ENCODE measurements around the gene RPUSD1.
A peak's percentile ranks its signal among the peaks of the same experiment; 100 is the strongest.

RPUSD1 gene

DNA sequence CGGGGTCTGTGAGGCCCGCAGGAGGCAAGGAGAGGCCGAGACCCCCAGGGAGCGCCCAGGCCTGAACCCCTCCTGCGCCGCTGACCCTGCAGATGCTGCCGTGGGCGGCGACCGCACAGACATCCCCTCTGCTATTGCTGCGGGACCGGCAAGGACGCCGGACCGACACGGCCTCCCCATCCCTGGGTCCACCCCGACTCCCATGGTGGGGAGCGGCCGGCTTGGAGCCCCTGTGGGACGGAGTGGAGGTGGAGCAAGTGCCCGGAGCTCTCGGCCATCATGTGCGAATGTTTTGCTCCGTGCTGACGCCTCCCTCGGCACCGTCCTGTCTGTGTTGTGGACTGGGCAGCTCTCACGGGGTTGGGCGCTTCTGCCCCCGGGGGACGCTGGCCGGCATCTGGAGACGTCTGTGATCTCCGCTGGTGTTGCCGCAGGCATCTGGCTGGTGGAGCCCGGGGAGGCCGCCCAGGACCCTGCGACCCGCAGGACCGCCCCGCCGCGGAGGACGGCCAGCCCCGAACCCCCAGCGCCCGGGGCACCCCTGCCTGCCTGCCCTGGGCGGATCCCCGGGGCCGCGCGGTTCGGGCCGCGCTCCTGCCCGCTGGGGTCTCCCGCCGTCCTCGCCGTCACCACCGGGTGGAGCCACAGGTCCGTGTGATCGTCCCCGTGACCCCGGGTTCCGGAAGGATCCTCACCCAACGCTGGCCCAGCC is 25.2 kb upstream of the RPUSD1 start:
- no peaks in the 10 kb centered on the region for H4K20me1 ChIP-seq (ENCODE audit: low read depth, low read length)
- no peak overlapping the region for H2AFZ ChIP-seq (ENCODE audit: low read depth, low read length, severe bottlenecking)
- no peak overlapping the region for H3K27ac ChIP-seq (ENCODE audit: low read depth, low read length)
- TF ChIP-seq EZH2phosphoT487 (conservative IDR thresholded peaks at IDR 0.05; ENCODE audit: low read length) = no peak
- TF ChIP-seq, protein P1, sequence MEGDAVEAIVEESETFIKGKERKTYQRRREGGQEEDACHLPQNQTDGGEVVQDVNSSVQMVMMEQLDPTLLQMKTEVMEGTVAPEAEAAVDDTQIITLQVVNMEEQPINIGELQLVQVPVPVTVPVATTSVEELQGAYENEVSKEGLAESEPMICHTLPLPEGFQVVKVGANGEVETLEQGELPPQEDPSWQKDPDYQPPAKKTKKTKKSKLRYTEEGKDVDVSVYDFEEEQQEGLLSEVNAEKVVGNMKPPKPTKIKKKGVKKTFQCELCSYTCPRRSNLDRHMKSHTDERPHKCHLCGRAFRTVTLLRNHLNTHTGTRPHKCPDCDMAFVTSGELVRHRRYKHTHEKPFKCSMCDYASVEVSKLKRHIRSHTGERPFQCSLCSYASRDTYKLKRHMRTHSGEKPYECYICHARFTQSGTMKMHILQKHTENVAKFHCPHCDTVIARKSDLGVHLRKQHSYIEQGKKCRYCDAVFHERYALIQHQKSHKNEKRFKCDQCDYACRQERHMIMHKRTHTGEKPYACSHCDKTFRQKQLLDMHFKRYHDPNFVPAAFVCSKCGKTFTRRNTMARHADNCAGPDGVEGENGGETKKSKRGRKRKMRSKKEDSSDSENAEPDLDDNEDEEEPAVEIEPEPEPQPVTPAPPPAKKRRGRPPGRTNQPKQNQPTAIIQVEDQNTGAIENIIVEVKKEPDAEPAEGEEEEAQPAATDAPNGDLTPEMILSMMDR (IDR thresholded peaks at IDR 0.05; ENCODE audit: insufficient read depth, low read length, poor library complexity, severe bottlenecking) = peak; percentile 17
- H3K36me3 ChIP-seq (ENCODE audit: low read length) = no peaks in the 10 kb centered on the region
- H3F3A ChIP-seq (ENCODE audit: insufficient read depth) = no peaks in the 10 kb centered on the region
- H3K9ac ChIP-seq (ENCODE audit: low read length) = no peak overlapping the region
- no peak overlapping the region for H3K4me2 ChIP-seq (ENCODE audit: low read depth, low read length, poor library complexity, severe bottlenecking)
- no peaks in the 10 kb centered on the region for H3K79me2 ChIP-seq (ENCODE audit: insufficient read depth, low read length)
- no peak overlapping the region for H3K4me3 ChIP-seq (ENCODE audit: insufficient read depth, low read length, poor library complexity, severe bottlenecking)
- no peaks in the 10 kb centered on the region for H3K27me3 ChIP-seq (ENCODE audit: low read length)
- H3K9me3 ChIP-seq (ENCODE audit: insufficient read depth, low read length) = no peaks in the 10 kb centered on the region
- no peaks in the 10 kb centered on the region for H3K9me2 ChIP-seq (replicated peaks; ENCODE audit: insufficient read depth, low read length)

DNA sequence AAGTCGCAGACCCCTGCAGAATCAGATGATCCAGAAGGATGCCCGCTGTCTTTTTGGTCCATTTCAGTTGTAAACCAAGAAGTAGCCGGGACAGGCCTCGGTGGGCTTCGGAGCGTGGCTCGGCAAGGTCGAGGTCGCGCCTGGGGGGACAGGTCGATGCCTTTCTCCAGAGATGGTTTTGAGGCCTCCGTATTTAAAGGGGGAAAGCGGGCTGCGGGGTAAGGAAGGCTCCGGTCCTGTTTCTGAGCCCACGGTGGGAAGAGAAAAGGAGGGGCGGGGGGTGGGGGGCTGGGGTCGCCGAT is 19.9 kb upstream of the RPUSD1 start:
- H3K36me3 ChIP-seq (ENCODE audit: low read length) = no peaks in the 10 kb centered on the region
- H3K27ac ChIP-seq (ENCODE audit: low read depth, low read length) = no peak overlapping the region
- no peaks in the 10 kb centered on the region for H3K79me2 ChIP-seq (ENCODE audit: insufficient read depth, low read length)
- H2AFZ ChIP-seq (ENCODE audit: low read depth, low read length, severe bottlenecking) = no peak overlapping the region
- H3K9me2 ChIP-seq (replicated peaks; ENCODE audit: insufficient read depth, low read length) = no peaks in the 10 kb centered on the region
- H3K4me3 ChIP-seq (ENCODE audit: insufficient read depth, low read length, poor library complexity, severe bottlenecking) = no peak overlapping the region
- TF ChIP-seq EZH2phosphoT487 (conservative IDR thresholded peaks at IDR 0.05; ENCODE audit: low read length) = no peak
- TF ChIP-seq, protein P1 (IDR thresholded peaks at IDR 0.05; ENCODE audit: insufficient read depth, low read length, poor library complexity, severe bottlenecking) = no peak
- no peaks in the 10 kb centered on the region for H4K20me1 ChIP-seq (ENCODE audit: low read depth, low read length)
- no peaks in the 10 kb centered on the region for H3K9me3 ChIP-seq (ENCODE audit: insufficient read depth, low read length)
- H3F3A ChIP-seq (ENCODE audit: insufficient read depth) = no peaks in the 10 kb centered on the region
- H3K27me3 ChIP-seq (ENCODE audit: low read length) = no peaks in the 10 kb centered on the region
- no peak overlapping the region for H3K4me2 ChIP-seq (ENCODE audit: low read depth, low read length, poor library complexity, severe bottlenecking)
- H3K9ac ChIP-seq (ENCODE audit: low read length) = no peak overlapping the region

DNA sequence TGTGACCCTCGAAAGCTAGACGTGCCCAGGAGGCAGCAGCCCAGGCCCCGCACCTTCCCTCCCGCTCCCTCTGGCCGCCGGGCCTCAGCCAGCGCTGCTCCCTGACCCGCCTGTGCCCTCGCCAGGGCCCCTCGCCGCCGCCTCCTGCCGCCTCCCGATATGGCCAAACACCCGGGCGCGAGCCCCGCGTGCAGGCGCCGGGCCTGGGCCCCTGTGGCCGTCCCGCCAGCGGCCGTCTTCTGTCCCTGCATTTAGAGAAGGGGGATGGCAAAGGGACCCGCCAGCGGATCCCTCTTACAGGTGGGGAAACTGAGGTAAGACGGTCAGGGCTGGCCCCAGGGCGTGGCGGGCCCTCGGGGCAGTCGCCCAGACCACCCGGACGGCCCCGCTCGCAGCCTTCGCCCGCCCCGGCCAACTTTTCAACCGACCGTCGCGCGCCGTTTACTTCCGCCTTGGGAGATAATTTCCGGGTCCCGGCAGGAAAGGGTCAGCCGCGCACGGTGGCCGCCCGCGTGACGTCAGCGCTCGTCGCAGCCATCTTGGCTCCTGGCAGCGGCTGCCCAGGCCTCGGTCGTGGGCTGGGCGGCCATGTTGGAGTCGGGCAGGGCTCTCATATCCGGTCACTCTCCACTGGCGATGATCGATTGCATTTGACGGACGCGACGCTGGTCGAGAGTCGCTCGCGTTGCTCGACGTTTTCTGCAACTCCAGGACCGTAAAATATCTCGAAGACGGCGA is 19.3 kb upstream of the RPUSD1 start:
- H3K4me3 ChIP-seq (ENCODE audit: insufficient read depth, low read length, poor library complexity, severe bottlenecking) = no peak overlapping the region
- no peak overlapping the region for H3K9ac ChIP-seq (ENCODE audit: low read length)
- H3K4me2 ChIP-seq (ENCODE audit: low read depth, low read length, poor library complexity, severe bottlenecking) = no peak overlapping the region
- no peaks in the 10 kb centered on the region for H3K36me3 ChIP-seq (ENCODE audit: low read length)
- no peaks in the 10 kb centered on the region for H3K27me3 ChIP-seq (ENCODE audit: low read length)
- no peaks in the 10 kb centered on the region for H3K79me2 ChIP-seq (ENCODE audit: insufficient read depth, low read length)
- H3K9me3 ChIP-seq (ENCODE audit: insufficient read depth, low read length) = no peaks in the 10 kb centered on the region
- H3F3A ChIP-seq (ENCODE audit: insufficient read depth) = no peaks in the 10 kb centered on the region
- TF ChIP-seq, protein P1 (IDR thresholded peaks at IDR 0.05; ENCODE audit: insufficient read depth, low read length, poor library complexity, severe bottlenecking) = no peak
- TF ChIP-seq EZH2phosphoT487 (conservative IDR thresholded peaks at IDR 0.05; ENCODE audit: low read length) = no peak
- no peaks in the 10 kb centered on the region for H3K9me2 ChIP-seq (replicated peaks; ENCODE audit: insufficient read depth, low read length)
- no peak overlapping the region for H3K27ac ChIP-seq (ENCODE audit: low read depth, low read length)
- no peak overlapping the region for H2AFZ ChIP-seq (ENCODE audit: low read depth, low read length, severe bottlenecking)
- H4K20me1 ChIP-seq (ENCODE audit: low read depth, low read length) = no peaks in the 10 kb centered on the region
